GM20431 (cell line): Measurements from ENCODE around the gene NT5DC2.

Source experiments
- in situ Hi-C: fragments of 300-500 bp; cut with MseI, MboI; formaldehyde crosslinking; loops from one replicate; pipeline ENCODE4 v1.15.0; 2020; ENCODE audit warnings: low sequenced_read_pairs; ENCODE audit not compliant: unreplicated experiment

Gene NT5DC2

GRCh38 chr3:52533623-52534280 is at the start of gene NT5DC2:
TSS of gene NT5DC2 (minus strand) at chr3:52533857. CDS start at chr3:52533737, 120 bp downstream.
- in situ Hi-C loops, result no loop called here

- in situ Hi-C loops, result no loop called here
Measured at GRCh38 chr3:52574056-52574965, 40.7 kb upstream of the NT5DC2 start.

DNA sequence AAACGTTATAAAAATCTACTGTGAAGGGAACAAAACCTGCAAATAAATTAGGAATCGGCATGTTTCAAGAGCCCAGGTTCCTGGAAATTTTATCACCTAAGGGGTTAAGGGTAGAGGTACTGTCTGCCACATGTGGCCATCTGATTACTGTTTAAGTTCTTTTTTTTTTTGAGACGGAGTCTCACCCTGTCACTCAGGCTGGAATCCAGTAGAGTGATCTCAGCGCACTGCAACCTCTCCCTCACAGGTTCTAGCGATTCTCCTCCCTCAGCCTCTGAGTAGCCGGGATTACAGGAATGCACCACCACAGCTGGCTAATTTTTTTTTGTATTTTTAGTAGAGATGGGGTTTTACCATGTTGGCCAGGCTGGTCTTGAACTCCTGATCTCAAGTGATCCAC is 38.6 kb upstream of the NT5DC2 start:
- in situ Hi-C loops, result no loop called here

DNA sequence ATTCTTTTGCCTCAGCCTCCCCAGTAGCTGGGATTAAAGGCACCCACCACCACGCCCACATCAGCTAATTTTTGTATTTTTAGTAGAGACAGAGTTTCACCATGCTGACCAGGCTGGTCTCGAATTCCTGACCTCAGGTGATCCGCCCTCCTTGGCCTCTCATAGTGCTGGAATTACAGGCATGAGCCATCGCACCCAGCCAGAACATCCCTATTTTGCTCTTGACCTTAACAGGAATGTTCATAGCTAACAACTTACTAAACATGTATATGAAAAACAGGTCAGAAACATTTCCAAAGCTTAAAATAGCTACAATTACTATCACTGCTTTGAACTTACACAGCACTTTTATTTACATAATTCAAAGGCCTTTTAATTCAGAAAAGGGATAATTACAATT is 36.4 kb upstream of the NT5DC2 start:
- in situ Hi-C loops, result no loop called here

- in situ Hi-C loops, result no loop called here
Measured at GRCh38 chr3:52568069-52568468, 34.4 kb upstream of the NT5DC2 start.

- in situ Hi-C loops, result no loop called here
Measured at GRCh38 chr3:52563984-52564383, 30.3 kb upstream of the NT5DC2 start.

DNA sequence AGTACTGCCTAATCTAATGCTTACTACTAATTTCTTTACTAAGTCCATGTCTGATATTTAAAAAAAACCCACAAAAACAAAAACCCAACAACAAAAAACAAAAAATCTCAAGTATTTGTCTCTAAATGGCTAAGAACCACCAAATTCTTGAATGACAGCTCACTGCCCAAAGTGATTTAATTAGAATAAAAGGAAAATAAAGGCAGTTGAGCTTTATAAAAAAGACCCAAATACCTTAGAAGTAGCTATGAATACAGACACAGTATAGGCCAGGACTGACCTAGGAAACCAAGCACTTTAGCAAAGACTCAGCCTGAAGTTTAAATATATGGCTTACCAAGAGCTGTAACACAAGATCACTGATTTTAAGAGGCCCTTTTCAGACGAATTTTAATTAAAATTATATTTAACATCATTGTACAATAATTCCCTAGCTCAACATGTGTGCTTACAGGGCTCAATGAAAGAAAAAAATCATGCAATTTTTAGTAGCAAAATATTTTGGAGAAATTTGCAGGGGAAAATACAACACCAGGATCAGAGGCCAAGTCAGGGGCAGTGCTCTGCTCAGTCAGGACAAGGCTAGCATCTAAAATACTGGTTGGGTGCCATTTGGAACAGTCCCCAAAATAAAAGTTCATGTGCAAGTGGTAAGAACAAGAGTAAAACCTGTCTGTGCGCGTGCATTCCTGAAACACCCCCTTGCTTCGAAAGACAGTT is 27.5 kb upstream of the NT5DC2 start:
- in situ Hi-C loops, result no loop called here

GRCh38 chr3:52558436-52558835 is 24.8 kb upstream of the NT5DC2 start:
- in situ Hi-C loops, result no loop called here

- in situ Hi-C loops, result no loop called here
Measured at GRCh38 chr3:52557011-52557960, 23.6 kb upstream of the NT5DC2 start.

DNA sequence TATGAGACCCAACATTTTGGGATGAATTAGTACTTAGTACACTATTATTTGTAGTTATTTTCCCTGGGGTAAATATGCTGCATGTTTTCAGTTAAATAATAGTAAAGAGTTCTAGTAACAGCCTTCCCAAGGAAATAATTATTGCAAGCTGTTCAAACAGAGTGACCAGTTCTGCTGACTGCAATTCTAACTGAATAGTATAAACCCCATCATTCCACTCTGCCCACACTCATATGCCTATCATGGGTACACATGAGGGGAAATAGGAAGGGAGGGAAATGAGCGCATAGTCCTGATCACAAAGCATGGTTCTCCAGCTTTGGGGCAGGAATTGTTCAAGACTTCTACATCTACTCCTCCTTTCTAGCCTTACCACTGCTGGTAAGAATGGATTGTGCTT is 21.4 kb upstream of the NT5DC2 start:
- in situ Hi-C loops, result no loop called here

DNA sequence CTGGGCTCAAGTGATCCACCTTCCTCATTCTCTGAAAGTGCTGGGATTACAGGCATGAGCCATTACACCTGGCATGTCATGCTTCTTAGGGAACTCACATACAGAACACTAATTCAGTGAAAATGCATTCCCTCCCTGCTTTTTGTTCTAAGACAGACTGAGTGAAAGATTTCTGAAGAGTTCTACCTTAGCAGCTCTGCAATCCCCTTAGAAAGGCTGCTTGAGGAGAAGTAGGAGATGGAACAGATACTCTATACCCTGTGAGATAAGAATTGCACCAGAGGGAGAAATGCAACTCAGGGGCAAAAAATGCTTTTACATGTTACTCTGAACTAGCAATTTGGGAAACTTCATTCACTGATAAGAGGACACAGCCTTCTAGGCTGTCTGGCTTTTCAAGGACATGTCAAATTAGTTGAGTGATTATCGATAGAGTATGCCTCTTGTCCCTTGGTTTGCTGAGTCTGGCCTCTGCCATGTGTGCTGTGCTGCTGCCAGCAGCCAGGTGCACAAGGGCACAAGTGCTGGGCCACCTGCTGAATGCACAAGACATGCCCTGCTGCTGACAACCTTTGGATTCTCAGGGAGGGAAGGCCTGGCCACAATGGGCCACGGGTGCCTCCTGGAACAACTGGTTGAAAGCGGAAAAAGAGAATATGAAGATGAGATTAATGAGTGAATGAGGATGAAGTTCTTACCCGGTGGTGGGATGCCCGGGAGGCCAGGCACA is 20.5 kb upstream of the NT5DC2 start:
- in situ Hi-C loops, result no loop called here

- in situ Hi-C loops, result no loop called here
Measured at GRCh38 chr3:52552089-52552488, 18.4 kb upstream of the NT5DC2 start.

DNA sequence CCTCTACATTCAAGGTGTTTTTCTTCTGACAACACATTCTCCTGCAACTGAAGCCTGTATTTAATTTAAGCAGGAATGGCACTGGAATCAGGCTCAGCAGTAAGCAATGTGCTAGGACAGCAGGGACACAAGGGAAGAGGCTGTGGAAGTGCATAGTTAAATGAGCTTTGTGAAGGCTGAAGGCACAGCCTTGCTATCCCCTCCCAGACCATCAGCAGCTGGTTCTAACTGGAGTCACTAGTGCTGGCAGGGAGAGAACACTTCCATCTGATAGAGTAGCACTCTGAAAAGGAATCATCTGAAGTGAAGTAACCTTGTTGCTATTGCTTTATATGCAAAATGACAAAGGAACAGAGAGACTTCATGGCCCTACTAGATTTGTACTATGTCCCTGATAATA is 17.5 kb upstream of the NT5DC2 start:
- in situ Hi-C loops, result no loop called here

GRCh38 chr3:52547143-52547542 is 13.5 kb upstream of the NT5DC2 start:
- in situ Hi-C loops, result no loop called here

- in situ Hi-C loops, result no loop called here
Measured at GRCh38 chr3:52546111-52546901, 12.6 kb upstream of the NT5DC2 start.

- in situ Hi-C loops, result no loop called here
Measured at GRCh38 chr3:52544937-52545336, 11.3 kb upstream of the NT5DC2 start.

DNA sequence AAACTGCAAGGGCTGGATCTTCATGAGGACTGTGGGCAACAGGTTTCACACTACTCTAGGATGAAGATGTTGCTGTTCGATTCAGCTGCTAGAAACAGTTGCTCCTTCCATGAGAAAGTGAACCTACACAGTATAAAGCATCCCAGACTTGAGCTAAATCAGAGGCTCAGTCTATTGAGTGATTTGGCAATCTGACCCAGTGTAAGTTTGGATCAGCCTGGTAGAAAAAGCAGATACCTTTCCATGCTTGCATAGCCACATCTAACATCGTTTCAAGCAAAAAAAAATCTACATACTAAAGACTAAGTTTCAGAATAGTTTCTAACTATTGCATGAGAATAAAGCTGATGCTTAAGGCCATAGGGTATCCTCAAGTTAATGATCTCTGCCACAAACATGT is 7.4 kb upstream of the NT5DC2 start:
- in situ Hi-C loops, result no loop called here

- in situ Hi-C loops, result no loop called here
Measured at GRCh38 chr3:52539010-52539653, 5.5 kb upstream of the NT5DC2 start.
